Testis (tissue), 3 donors: ENCODE results near the gene ZNF587. TPM values are rescaled to one million over a fixed set of nuclear protein-coding genes. Genes with fewer than 3 reads are reported as not detected.

Experiments used
- DNase-seq: peaks from one replicate; pipeline ENCODE4 v3.0.0-alpha.2; 2019
- H3K27ac ChIP-seq, 2 donors: fragments of 200-600 bp; sonication (generic); one replicate each; pipeline ENCODE4 v1.5.1; 2019
- H3K27me3 ChIP-seq: fragments of 200-600 bp; sonication (generic); one replicate; pipeline ENCODE4 v1.5.1; 2019
- H3K36me3 ChIP-seq: fragments of 200-600 bp; sonication (generic); one replicate; pipeline ENCODE4 v1.5.1; 2017; ENCODE audit warnings: low read depth; ENCODE audit errors: missing control alignments
- H3K4me1 ChIP-seq: fragments of 200-600 bp; sonication (generic); one replicate; pipeline ENCODE4 v1.5.1; 2019
- H3K4me3 ChIP-seq, 2 donors: fragments of 200-600 bp; sonication (generic); one replicate each; pipeline ENCODE4 v1.5.1; 2017 to 2019
- H3K9me3 ChIP-seq: fragments of 200-600 bp; sonication (generic); one replicate; pipeline ENCODE4 v1.5.1; 2017
- CTCF ChIP-seq, 3 experiments: fragments of 450-650 bp in 2 of 3; fragments of 200-600 bp in 1 of 3; sonication (generic) in 1 of 3; IDR thresholded peaks; one replicate each; pipeline ENCODE4 v1.5.1; 2016 to 2019; ENCODE audit warnings: antibody characterized with exemption in 3 of 3, mild to moderate bottlenecking in 2 of 3, moderate library complexity in 1 of 3
- POLR2A ChIP-seq: fragments of 450-650 bp; IDR thresholded peaks from one replicate; pipeline ENCODE4 v1.6.1; 2017; ENCODE audit warnings: antibody characterized with exemption, mild to moderate bottlenecking, moderate library complexity
- WGBS, 2 donors: methylation state at CpG; one replicate each; pipeline ENCODE4 v1.1.5; 2018; 5-methylcytosine and 5-hydroxymethylcytosine counted together
- intact Hi-C: fragments of 100-400 bp; cut with DNase I; formaldehyde crosslinking; loops from one replicate; pipeline ENCODE4 v1.15.1; 2023; ENCODE audit warnings: low total_unique reads
- polyA plus RNA-seq: library from polyadenylated mRNA; stranded (reverse); fragments of 350-450 nt; fragmentation: Illumina TruSeq; extraction: RNeasy Lipid Tissue Mini Kit (QIAGEN cat#74804); gene quantifications from one replicate; pipeline ENCODE4 v1.2.3, GENCODE V29; 2014; ENCODE audit warnings: low read depth, low replicate concordance; ENCODE audit not compliant: insufficient read depth
- total RNA-seq, 2 donors: library from RNA; depleted of rRNA; stranded (reverse); fragments of >200 nt; gene quantifications; one replicate each; pipeline ENCODE4 v1.2.3, GENCODE V29; 2016

Gene ZNF587
- total and polyA plus RNA-seq, 3 donors from 2014 or later, result 21.4 to 31.2 (median 30.8) TPM

DNA sequence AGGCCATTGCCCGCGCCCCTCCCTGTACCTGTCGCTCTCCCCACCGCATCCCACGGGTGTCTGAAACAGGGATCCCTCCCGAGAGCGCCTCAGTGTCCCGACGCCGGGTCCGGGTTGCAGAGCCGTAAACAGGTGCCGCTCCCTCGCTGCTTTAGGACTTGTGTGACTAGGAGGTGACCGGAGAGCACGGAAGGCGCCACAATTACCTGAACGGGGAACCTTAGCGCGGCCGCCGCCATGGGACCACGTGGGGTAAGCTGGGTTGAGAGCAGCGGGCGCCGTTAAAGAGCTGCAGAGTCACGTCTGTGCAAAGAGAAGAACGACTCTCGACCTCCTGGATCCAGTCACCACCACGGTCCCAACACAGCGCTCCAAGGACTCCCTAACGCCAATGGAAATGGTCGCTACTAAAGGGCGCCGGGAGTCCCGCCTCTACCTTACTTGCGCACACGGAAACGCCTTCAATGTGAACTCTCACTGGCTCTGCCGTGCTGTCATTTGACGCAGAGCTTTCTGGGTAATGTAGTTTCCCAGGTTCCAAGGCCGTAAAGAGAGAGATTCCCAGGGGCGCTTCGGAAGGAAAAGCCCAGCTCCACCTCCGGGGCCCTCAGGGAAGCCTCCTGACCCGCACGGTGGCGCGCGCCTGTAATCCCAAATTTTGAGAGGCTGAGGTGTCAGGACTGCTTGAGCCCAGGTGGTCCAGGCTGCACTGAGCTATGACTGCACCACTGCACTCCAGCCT lies 35.0 kb upstream of the ZNF587 start, which contains the start of gene ZNF552:
ZNF552 (minus strand) TSS at position 409 of the 742 bp plus-strand sequence; CDS start at position 239, 170 bp downstream.
- 1 to 5% methylated on average over 35 to 50 of the region's 50 CpGs for WGBS, 2 donors
- H3K4me1 ChIP-seq, result no peaks in the 10 kb centered on the region
- peak; percentile 38 for TF ChIP-seq POLR2A
- TF ChIP-seq CTCF (IDR thresholded peaks at IDR 0.05), result no peak

DNA sequence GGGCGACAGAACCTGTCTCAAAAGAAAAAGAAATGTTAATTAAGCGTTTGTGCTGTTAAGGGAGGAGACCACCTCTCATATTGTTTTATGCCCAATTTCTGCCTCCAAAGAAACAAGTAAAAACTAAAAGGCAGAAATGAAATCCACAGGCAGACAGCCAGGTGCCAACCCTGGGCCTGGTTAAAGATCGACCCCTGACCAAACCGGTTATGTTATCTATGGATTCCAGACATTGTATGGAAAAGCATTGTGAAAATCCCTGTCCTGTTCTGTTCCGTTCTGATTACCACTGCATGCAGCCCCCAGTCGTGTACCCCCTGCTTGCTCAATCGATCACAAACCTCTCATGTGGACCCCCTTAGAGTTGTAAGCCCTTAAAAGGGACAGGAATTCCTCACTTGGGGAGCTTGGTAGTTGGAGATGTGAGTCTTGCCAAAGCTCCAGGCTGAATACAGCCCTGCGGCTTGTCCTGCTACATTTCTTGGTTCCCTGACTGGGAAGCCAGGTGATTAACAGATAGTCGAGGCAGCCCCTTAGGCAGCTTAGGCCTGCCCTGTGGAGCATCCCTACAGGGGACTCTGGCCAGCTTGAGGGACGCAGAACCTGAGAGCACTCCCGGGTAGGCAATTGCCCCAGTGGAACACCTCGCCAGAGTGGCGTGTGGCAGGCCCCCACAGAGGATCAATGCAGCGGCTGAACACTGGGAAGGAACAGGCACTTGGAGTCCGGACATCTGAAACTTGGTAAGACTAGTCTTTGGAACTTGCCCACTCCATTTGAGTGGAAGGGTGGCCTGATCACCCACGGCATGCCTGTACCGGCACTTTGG lies 34.2 kb upstream of the ZNF587 start:
- intact Hi-C loops, result no loop called here
- H3K27ac ChIP-seq, result peak overlapping the region in 1 of 2 donors; percentile 39
- no peaks in the 10 kb centered on the region for H3K36me3 ChIP-seq
- H3K9me3 ChIP-seq, result no peaks in the 10 kb centered on the region
- no peak for DNase-seq
- WGBS, 2 donors, result 86 to 87% methylated on average over 17 of the region's 17 CpGs
- TF ChIP-seq POLR2A (no peak), CTCF (IDR thresholded peaks at IDR 0.05) (no peak)
- no peaks in the 10 kb centered on the region for H3K4me1 ChIP-seq
- H3K27me3 ChIP-seq, result no peaks in the 10 kb centered on the region
- peak overlapping the region; percentile 66 to 75 for H3K4me3 ChIP-seq

More for the DNA sequence above, 35.0 kb upstream of the ZNF587 start, which contains the start of gene ZNF552:
- Histone ChIP-seq H3K4me3 (peak within 1 kb of the TSS; percentile 66 to 75), H3K9me3 (no peaks in the 10 kb centered on the region), H3K36me3 (no peaks in the 10 kb centered on the region), H3K27ac (peak within 1 kb of the TSS in 1 of 2 donors; percentile 46), H3K27me3 (no peaks in the 10 kb centered on the region)
- DNase-seq, result peak; percentile 95
- intact Hi-C loops, result no loop called here

- Histone ChIP-seq H3K27ac (no peak overlapping the region), H3K4me1 (peaks cover 3% of the 10 kb centered on the region), H3K9me3 (no peaks in the 10 kb centered on the region), H3K4me3 (no peak overlapping the region), H3K36me3 (no peaks in the 10 kb centered on the region), H3K27me3 (no peaks in the 10 kb centered on the region)
- intact Hi-C loops, result no loop called here
- 78 to 83% methylated on average over 7 of the region's 7 CpGs for WGBS, 2 donors
- TF ChIP-seq POLR2A, result no peak
- no peak for TF ChIP-seq CTCF (IDR thresholded peaks at IDR 0.05)
- DNase-seq, result no peak
These were observed 33.0 kb upstream of the ZNF587 start for GRCh38 chr19:57816652-57817051.

GRCh38 chr19:57817976-57818375 lies 31.7 kb upstream of the ZNF587 start:
- intact Hi-C loops, result no loop called here

More at GRCh38 chr19:57817976-57818375, 31.7 kb upstream of the ZNF587 start:
- Histone ChIP-seq H3K9me3 (no peaks in the 10 kb centered on the region), H3K27me3 (no peaks in the 10 kb centered on the region), H3K4me1 (peaks cover 6% of the 10 kb centered on the region), H3K36me3 (no peaks in the 10 kb centered on the region), H3K4me3 (no peak overlapping the region), H3K27ac (no peak overlapping the region)
- TF ChIP-seq POLR2A (no peak), CTCF (IDR thresholded peaks at IDR 0.05) (no peak)
- 94 to 95% methylated on average over 14 of the region's 14 CpGs for WGBS, 2 donors
- no peak for DNase-seq
